ENCODE results near the gene NOVA2.
A peak's percentile ranks its signal among the peaks of the same experiment; 100 is the strongest.

The NOVA2 gene

DNA sequence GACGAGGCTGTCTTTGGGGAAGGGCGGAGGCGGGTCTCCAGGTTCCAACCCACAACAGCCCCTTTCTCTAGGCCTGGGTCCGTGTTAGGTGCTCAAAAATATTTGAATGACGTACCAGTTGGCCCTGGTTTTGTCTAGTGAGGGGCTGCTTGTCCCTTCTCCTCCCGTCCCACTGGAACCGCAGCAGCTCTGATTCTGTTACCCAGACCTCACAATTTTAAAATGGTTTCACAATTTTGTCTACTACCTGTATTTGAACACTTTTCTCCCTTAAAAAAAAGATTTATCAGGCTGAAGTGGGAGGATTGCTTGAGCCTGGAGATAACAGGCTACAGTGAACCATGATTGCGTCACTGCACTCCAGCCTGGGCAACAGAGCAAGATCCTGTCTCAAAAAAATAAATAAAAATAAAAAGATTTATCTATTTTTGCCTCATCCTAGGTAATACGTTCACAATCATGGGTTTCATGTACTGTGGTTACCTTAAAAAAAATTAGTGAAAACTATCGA, 86.4 kb downstream of the NOVA2 start:
- DNase-seq = no peak

DNA sequence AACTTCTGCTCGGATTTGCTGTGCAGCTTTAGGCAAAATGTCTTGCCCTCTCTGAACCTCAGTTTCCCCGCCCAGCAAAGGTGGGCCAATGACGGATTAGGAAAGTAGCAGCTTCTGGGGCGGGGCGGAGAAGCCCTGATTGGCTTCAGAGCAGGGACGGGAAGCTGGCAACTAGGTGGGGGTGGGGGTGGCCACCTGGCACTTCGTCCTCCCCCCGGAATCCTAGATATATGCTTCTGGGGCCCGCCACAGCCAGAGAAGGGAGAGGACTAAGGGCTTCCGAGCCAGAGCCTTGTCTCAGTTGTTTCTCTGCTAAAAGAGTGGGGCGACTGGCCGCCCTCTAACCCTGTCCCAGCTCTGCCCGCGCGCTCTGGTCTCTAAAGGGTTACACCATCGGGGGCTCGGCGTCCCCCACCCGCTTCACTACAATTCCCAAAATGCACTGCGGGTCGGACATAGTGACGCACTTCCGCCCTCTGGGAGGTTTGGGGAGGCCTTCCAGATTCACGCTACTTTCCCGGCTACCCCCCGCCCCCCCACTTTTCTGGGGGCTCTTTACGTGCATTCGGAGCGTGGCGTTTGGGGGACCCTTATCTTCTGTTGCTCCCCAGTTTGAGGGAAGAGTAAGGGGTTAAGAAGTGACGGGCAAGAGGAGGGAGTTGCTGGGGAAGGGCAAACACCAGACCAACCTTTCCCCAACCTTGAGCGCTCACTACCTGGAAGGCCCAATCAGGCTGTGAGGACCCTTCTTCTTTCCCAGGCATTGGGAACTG, 87.1 kb downstream of the NOVA2 start:
- peak; percentile 67 to 94 for DNase-seq

DNA sequence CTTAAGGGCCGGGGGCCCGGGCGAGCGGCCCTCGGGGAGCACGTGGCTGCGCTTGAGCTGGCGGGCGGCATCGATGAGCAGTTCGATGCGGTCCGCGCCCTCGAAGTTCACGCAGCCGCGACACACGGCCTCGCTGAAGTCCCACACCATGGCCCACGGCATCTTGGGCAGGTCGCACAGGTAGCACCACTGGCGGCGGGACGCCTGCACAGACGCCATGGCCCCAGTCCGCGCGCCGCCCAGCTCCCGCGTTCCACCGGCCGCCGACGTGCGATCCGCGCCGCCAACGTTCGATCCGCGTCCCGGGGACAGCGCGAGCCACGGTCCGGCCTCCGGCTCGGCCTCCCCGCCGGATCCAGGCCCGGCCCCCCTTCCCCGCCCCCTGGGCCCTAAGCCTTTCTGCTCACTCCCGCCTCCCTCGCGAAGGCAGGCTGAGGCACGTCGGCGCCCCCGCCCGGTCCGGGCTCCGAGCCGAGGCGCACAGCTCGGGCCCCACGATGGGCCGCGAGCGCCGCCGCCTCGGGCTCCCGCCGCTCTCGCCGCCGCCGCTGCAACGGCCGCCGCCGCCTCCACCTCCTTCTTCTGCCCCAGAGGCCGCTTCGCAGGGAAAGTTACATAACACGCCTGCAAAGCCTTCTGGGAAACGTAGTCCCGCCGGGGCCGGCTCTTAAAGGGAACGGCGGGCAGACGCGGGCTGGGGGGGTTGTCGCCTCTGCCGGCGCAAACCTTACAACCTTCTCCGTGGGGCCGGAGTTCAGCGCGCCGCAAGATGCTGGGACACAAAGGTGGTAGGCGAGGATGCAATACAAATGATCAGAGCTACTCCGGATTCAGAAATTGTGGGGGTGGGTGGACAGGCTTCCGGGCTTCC, 87.9 kb downstream of the NOVA2 start, which contains the start of gene IRF2BP1:
IRF2BP1 (minus strand) TSS at position 586 of the 871 bp plus-strand sequence; CDS start at position 219, 367 bp downstream.
- peak; percentile 82 to 95 for DNase-seq

DNA sequence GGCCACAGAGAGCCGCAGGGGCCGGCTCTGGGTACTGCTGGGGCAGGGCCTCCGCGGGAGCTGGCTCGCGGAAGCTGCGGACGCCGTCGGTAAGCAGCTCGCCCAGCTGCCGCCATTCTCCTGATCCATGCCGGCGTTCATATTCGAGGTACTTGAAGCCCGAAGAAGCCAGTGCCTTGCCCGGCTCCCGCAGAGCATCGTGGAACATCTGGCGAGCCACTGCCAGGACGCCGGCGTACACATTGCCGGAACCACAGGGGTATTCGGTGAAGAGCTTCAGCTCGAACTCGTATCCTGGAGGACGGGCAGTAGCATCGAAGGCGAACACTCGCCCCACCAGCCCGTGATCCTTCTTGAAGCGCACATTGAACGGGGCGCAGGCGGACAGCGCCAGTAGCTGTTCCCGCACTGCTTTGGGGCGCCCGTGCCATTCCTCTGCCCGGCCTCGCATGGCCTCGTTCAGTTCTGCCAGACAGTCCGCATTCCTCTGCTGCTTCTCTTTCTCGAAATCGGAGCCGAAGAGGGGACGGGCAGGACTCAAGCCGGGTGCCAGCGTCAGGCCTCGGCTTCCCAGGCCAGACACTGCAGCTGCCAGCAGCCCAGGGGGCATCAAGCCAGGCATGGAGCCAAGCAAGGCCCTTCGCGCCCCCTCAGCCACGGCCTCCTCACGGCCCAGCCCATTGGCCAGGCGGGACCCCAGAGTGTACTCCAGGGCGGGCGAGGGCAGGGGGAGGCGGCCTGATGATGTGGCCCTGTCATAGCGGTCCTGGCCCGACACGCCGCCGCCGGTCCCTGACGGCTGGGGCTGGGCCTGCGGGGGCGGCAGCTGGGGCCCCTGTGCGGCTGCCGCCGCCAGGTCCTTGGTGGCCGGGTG, 88.7 kb downstream of the NOVA2 start:
- peak; percentile 30 to 56 for DNase-seq

DNA sequence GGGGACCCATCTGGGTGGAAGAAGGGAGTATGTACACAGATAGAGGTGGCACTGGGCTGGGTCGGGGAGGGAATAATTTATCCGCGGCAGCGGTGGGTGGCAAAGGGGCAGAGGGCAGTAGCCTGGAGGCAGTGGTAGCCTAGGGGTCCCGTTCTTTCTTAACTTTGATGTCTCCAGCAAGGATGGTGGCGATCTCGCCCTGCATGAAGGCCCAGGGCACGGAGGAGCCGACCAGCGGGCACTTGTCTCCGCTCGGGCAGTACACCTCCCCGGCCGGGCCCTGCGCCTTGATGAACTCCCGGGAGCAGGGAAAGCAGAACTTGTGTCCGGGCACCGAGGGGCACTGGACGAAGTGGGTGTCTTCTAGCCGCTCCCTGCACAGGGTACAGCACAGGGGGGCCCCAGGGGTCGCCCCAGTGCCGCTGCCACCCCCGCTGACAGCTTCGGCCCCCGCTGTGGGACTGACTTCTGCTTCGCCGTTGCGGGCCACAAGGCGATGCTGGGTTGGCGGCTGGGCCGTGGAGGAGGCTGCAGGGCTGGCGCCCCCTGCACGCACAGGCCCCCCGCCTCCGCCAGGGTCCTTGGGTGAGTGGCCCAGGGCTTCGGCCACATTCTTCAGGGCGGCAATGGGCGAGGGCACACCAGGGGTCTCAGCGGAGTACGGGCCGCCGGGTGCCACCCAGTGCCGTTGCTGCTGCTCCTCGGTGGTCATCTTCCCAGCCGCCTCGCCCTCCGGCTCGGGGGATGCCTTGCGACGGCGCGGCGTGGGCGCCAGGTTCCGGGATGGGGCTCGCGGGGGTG, 89.6 kb downstream of the NOVA2 start:
- DNase-seq = peak in 1 of 2 experiments; percentile 51
